C4-2B (cell line): ENCODE measurements around the gene HTR6.

Experiments
- H3K27ac ChIP-seq: fragments of 450-650 bp; 2 replicates; pipeline ENCODE4 v1.5.1; 2017
- CTCF ChIP-seq: fragments of 450-650 bp; conservative IDR thresholded peaks from 2 replicates; pipeline ENCODE4 v1.5.1; 2017; ENCODE audit warnings: mild to moderate bottlenecking
- ZFX ChIP-seq: fragments of 450-650 bp; IDR thresholded peaks from 2 replicates; pipeline ENCODE4 v1.6.1; 2017

HTR6 gene

DNA sequence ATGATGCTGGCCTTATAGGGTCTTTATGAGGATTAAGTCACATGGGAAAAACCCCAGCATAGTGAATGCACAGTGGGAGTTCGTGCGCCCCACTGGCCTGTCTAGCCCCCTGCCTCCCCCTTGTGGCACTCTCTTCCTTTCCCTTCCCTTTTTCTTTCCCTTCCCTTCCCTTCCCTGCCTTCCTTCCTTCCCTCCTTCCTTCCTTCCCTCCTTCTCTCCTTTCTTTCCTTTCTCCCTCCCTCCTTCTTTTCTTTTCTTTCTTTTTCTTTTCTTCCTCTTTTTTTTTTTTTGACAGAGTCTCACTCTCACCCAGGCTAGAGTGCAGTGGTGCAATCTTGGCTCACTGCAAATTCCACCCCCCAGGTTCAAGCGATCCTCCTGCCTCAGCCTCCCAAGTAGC is 38.6 kb downstream of the HTR6 start:
- no peak for TF ChIP-seq ZFX
- TF ChIP-seq CTCF, result no peak
- peak overlapping the region; percentile 74 for H3K27ac ChIP-seq

DNA sequence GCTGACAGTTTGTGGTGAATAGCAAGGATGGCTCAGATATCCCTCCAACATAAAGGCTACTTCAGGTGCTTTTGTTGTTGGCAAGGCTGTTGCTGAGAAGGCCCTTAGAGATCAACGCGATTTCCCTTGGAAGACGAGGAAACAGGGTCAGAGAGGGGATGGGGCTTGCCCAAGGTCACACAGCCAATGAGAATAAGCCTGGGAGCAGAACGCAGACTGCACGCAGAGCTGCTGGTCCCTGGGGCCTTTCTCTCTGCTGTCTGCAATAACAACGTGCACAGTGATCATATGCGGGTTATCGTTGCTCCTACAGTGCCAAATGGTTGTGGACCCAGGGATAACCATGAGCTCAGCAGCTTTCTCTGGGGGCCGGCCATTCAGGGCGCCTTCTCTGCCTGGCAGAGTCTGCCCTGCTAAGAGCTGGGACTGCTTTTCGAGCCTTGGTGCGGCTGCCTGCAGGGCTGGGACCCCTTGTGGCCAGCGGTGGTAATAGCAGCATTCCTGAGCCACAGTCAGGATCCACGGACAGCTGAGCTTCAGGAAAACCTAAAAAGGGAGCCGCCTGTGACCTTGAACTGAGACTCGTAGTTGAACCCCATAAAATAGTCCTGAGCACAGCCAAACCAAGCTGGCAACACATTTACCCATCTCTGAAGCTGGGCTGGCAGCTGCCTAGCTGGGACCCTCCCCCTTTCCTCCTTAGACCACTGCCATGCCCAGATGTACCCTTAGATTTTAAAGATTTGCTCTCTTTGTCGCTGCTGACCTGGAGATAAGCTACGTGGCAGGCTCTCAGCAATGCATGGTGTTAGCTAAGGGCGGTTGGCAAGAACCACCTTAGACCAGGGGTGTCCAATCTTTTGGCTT is 39.8 kb downstream of the HTR6 start:
- peak; percentile 85 for TF ChIP-seq CTCF
- no peak for TF ChIP-seq ZFX
- H3K27ac ChIP-seq, result peak overlapping the region; percentile 74

GRCh38 chr1:19705464-19705863 is 40.8 kb downstream of the HTR6 start:
- TF ChIP-seq ZFX, result no peak

GRCh38 chr1:19706136-19706535 is 41.5 kb downstream of the HTR6 start:
- no peak for TF ChIP-seq ZFX
- TF ChIP-seq CTCF, result no peak

More at GRCh38 chr1:19705464-19705863, 40.8 kb downstream of the HTR6 start:
- H3K27ac ChIP-seq, result no peak overlapping the region

GRCh38 chr1:19708567-19709110 is 44.0 kb downstream of the HTR6 start:
- no peak for TF ChIP-seq ZFX
- TF ChIP-seq CTCF, result no peak
- H3K27ac ChIP-seq, result no peak overlapping the region

More at GRCh38 chr1:19706136-19706535, 41.5 kb downstream of the HTR6 start:
- no peak overlapping the region for H3K27ac ChIP-seq

GRCh38 chr1:19709260-19709793 is 44.7 kb downstream of the HTR6 start:
- H3K27ac ChIP-seq, result no peak overlapping the region
- TF ChIP-seq CTCF (no peak), ZFX (no peak)

DNA sequence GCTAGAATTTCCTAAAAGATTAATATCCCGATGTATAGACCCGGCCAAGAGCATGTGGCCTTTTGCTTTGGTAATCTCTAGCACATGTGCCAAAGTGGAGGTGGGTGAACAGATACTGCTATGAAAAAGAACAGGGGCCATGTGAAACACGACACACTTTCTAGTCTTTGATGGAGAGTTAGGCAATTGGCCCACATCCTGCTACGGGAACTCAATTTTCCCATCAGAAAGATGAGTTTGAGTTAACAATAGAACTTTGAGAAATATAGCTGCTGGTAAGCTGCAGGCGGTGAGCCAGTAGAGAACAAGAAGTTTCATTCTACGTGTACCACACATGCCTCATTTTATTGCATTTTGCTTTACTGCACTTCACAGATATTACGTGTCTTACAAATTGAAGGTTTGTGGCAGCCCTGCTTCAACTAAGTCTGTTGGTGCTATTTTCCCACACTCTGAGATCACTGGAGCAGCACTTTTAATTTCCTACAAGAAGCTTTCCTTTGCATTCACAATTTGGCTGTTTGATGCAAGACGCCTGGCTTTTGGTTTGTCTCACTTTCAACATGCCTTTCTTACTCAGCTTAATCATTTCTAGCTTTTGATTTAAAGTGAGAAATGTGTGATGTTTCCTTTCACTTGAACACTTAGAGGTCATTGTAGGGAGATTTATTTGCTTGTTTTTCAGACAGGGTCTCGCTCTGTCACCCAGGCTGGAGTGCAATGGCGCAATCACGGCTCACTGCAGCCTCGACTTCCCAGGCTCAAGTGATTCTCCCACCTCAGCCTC is 46.3 kb downstream of the HTR6 start:
- no peak overlapping the region for H3K27ac ChIP-seq
- no peak for TF ChIP-seq ZFX
- TF ChIP-seq CTCF, result no peak
